Measurements from ENCODE around the gene NDUFAF3.

- no peak for TF ChIP-seq POLR2A (IDR thresholded peaks at IDR 0.05; ENCODE audit: low read length)
- TF ChIP-seq GATA1 (IDR thresholded peaks at IDR 0.05; ENCODE audit: low read depth, low read length), result no peak
These were observed 25.3 kb upstream of the NDUFAF3 start for GRCh38 chr3:48996640-48997039.
